Astrocyte (in vitro differentiated cells and primary cell): ENCODE data around the gene C1orf105.

Experiments
- EZH2 ChIP-seq: IDR thresholded peaks from 2 replicates; pipeline ENCODE4 v1.6.1; 2012; ENCODE audit warnings: mild to moderate bottlenecking, low read length, inconsistent platforms; ENCODE audit not compliant: insufficient read depth
- TF ChIP-seq, protein P1 (sequence below): IDR thresholded peaks from 2 replicates; pipeline ENCODE4 v1.5.1; 2011; ENCODE audit warnings: low read depth, mild to moderate bottlenecking, inconsistent platforms, low read length, moderate library complexity; ENCODE audit not compliant: insufficient read depth

DNA sequence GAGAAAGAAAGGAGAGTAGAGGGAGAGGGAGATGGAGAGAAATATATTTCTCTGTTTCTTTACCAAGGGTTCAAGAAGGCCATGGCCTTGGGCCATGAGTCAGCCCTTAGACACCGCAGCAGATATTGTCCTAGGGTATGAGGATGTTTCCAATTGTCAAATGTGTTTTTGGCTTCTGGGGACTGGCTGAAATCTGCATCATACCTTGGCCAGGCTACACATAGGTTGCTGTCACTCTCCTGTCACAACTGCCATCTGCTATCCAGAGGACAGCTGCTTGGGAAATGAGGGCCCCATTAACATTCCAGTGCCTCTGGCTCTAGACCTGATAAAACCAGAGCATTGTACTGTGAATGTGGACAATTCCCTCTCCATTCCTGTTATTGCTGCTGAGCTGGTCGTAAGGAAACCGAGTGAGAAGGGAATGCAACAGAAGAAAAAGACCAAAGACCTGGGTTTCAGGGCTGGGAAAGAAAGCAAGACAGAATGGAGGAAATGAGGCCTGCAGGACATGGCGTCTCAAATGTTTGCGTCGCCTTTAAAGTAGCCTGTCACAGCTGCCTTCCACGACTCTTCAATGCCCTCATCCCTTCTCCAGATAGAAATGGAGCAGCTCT is 32.2 kb downstream of the C1orf105 start:
- TF ChIP-seq, protein P1, sequence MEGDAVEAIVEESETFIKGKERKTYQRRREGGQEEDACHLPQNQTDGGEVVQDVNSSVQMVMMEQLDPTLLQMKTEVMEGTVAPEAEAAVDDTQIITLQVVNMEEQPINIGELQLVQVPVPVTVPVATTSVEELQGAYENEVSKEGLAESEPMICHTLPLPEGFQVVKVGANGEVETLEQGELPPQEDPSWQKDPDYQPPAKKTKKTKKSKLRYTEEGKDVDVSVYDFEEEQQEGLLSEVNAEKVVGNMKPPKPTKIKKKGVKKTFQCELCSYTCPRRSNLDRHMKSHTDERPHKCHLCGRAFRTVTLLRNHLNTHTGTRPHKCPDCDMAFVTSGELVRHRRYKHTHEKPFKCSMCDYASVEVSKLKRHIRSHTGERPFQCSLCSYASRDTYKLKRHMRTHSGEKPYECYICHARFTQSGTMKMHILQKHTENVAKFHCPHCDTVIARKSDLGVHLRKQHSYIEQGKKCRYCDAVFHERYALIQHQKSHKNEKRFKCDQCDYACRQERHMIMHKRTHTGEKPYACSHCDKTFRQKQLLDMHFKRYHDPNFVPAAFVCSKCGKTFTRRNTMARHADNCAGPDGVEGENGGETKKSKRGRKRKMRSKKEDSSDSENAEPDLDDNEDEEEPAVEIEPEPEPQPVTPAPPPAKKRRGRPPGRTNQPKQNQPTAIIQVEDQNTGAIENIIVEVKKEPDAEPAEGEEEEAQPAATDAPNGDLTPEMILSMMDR = no peak
- TF ChIP-seq EZH2 = no peak
